K562 (cell line): Measurements from ENCODE around the gene RBMS1. TPM values are rescaled to one million over a fixed set of nuclear protein-coding genes. Genes with fewer than 3 reads are reported as not detected.

ENCODE experiments used
- ATAC-seq: fragments of 200-7000 bp; cut with Tn5 transposase; 3 replicates; pipeline ENCODE4 v1.9.1; 2020; ENCODE audit warnings: moderate library complexity
- BruUV-seq: library from RNA; stranded (reverse); fragments of 400-500 nt; replicated peaks from 2 replicates; lab custom pipeline; 2021; lab: Mats Ljungman, UMichigan
- CTCF ChIA-PET: fragments of 300-600 bp; formaldehyde crosslinking; extraction: SDS; loops from one replicate; lab custom pipeline; 2021; ENCODE audit warnings: low intra/inter-chr PET ratio; lab: Yijun Ruan, JAX
- POLR2A ChIA-PET: fragments of 300-600, 350-650 bp; sonication (Branson Sonifier 250); formaldehyde crosslinking; extraction: SDS; loops from one replicate; lab custom pipeline; 2021; ENCODE audit warnings: antibody characterized with exemption, inconsistent platforms; lab: Yijun Ruan, JAX
- DNase-seq, 4 experiments: peaks; one replicate each; pipeline versions ENCODE4 v3.0.0 to v3.0.0-alpha.2; 2011 to 2018; ENCODE audit warnings: low spot score in 3 of 4, mixed read lengths in 3 of 4; ENCODE audit errors: extremely low read depth in 1 of 4
- FAIRE-seq: peaks from 2 replicates; lab custom pipeline; 2011; peaks lifted over from hg19 to GRCh38; lab: Jason Lieb, UNC
- H2AFZ ChIP-seq: 2 replicates; pipeline ENCODE4 v1.6.0; 2011; ENCODE audit warnings: low read depth, low read length, control low read depth, inconsistent platforms
- H3K27ac ChIP-seq: fragments of 200-600 bp; 3 replicates; pipeline ENCODE4 v1.8.0; 2011; ENCODE audit warnings: low read depth, mild to moderate bottlenecking, control low read depth, inconsistent platforms, low read length, moderate library complexity, mixed read lengths; ENCODE audit errors: extremely low read depth
- H3K27me3 ChIP-seq, 2 experiments: fragments of 300-600 bp in 1 of 2; 2 replicates in 1 of 2; 3 replicates in 1 of 2; pipeline versions ENCODE4 v1.6.0 to v1.8.0; 2011; ENCODE audit warnings: inconsistent platforms in 2 of 2, low read length in 2 of 2, mild to moderate bottlenecking in 1 of 2, mixed read lengths in 1 of 2, moderate library complexity in 1 of 2; ENCODE audit not compliant: control insufficient read depth in 2 of 2, insufficient read depth in 2 of 2
- H3K36me3 ChIP-seq: fragments of 300-600 bp; 3 replicates; pipeline ENCODE4 v1.8.0; 2011; ENCODE audit warnings: mild to moderate bottlenecking, low read length, inconsistent platforms; ENCODE audit not compliant: control insufficient read depth, insufficient read depth
- H3K4me1 ChIP-seq, 2 experiments: fragments of 200-600 bp in 1 of 2; replicated peaks in 1 of 2; 2 replicates in 1 of 2; 3 replicates in 1 of 2; pipeline versions ENCODE4 v1.5.1 to v1.8.0; 2011; ENCODE audit warnings: inconsistent platforms in 2 of 2, low read length in 2 of 2, mild to moderate bottlenecking in 1 of 2, mixed read lengths in 1 of 2, moderate library complexity in 1 of 2; ENCODE audit not compliant: control insufficient read depth in 2 of 2, insufficient read depth in 2 of 2
- H3K4me2 ChIP-seq: 2 replicates; pipeline ENCODE4 v1.6.1; 2011; ENCODE audit warnings: low read length, control low read depth, inconsistent platforms, mixed read lengths; ENCODE audit not compliant: insufficient read depth
- H3K4me3 ChIP-seq: fragments of 200-600 bp; sonication (generic), shearing (Covaris generic); 2 replicates; pipeline ENCODE4 v1.5.1; 2016; ENCODE audit warnings: control low read depth, inconsistent platforms
- H3K79me2 ChIP-seq: fragments of 200-600 bp; 3 replicates; pipeline ENCODE4 v1.8.0; 2011; ENCODE audit warnings: low read length, inconsistent platforms; ENCODE audit not compliant: control insufficient read depth, insufficient read depth
- H3K9ac ChIP-seq, 2 experiments: 2 replicates each; pipeline versions ENCODE4 v1.6.0 to v1.6.1; 2011; ENCODE audit warnings: low read depth in 2 of 2, low read length in 2 of 2, control low read depth in 1 of 2, inconsistent platforms in 1 of 2, mild to moderate bottlenecking in 1 of 2, mixed read lengths in 1 of 2; ENCODE audit not compliant: insufficient read depth in 1 of 2
- H3K9me1 ChIP-seq: one replicate; pipeline ENCODE4 v1.6.0; 2011; ENCODE audit warnings: inconsistent platforms, mild to moderate bottlenecking, low read length, moderate library complexity; ENCODE audit not compliant: control insufficient read depth, insufficient read depth
- H3K9me3 ChIP-seq: replicated peaks from 2 replicates; pipeline ENCODE4 v1.5.1; 2011; ENCODE audit warnings: low read depth, low read length, inconsistent platforms; ENCODE audit not compliant: control insufficient read depth, insufficient read depth
- H4K20me1 ChIP-seq: replicated peaks from 2 replicates; pipeline ENCODE4 v1.6.1; 2011; ENCODE audit warnings: low read length, inconsistent platforms, mixed read lengths; ENCODE audit not compliant: control insufficient read depth, insufficient read depth
- CREB5 ChIP-seq: fragments of 250-450 bp; sonication (Bioruptor Pico); IDR thresholded peaks from 2 replicates; pipeline ENCODE4 v1.5.0; 2020; ENCODE audit warnings: mild to moderate bottlenecking
- CREM ChIP-seq: IDR thresholded peaks from 2 replicates; pipeline ENCODE4 v1.6.1; 2014; ENCODE audit warnings: antibody characterized with exemption, low read depth
- DDX20 ChIP-seq: fragments of 450-650 bp; IDR thresholded peaks from 2 replicates; pipeline ENCODE4 v1.6.1; 2016; ENCODE audit warnings: missing genetic modification characterization, low read depth, mild to moderate bottlenecking, missing compliant biosample characterization, moderate library complexity
- IFI16 ChIP-seq: fragments of 250-450 bp; sonication (Bioruptor Pico); IDR thresholded peaks from 2 replicates; pipeline ENCODE4 v2.1.2; 2022; ENCODE audit warnings: mild to moderate bottlenecking, inconsistent platforms
- ZHX1 ChIP-seq: fragments of 150-350 bp; conservative IDR thresholded peaks from 2 replicates; pipeline ENCODE4 v1.6.1; 2014; ENCODE audit warnings: low read length
- WGBS: fragments of 100-300 bp; shearing (Covaris generic); methylation state at CpG from one replicate; pipeline ENCODE4 v1.1.6; 2016; ENCODE audit warnings: low coverage, mixed read lengths; ENCODE audit not compliant: insufficient coverage; ENCODE audit errors: missing lambda C conversion rate; 5-methylcytosine and 5-hydroxymethylcytosine counted together
- in situ Hi-C: fragments of 300-500 bp; cut with MboI; formaldehyde crosslinking; loops from 4 replicates; pipeline ENCODE4 v1.15.0; 2018; ENCODE audit warnings: inconsistent platforms, mixed read lengths
- intact Hi-C: fragments of 100-400 bp; cut with micrococcal nuclease; formaldehyde crosslinking; loops from 2 replicates; pipeline ENCODE4 v1.14.2; 2022
- polyA plus RNA-seq, 8 experiments: library from polyadenylated mRNA; depleted of rRNA in 4 of 8; stranded (reverse) in 5 of 8; unstranded in 3 of 8; fragments of >200 nt; fragmentation: Nextera tagmentation in 2 of 8; fragmentation: Illumina TruSeq in 1 of 8; extraction: Ambion mirVana in 2 of 8; extraction: Trizol in 1 of 8; gene quantifications; 2 replicates each; pipeline versions ENCODE4 v1.2.1 to v1.2.3, GENCODE V29; 2011 to 2014; ENCODE audit warnings: inconsistent platforms in 1 of 8, missing spikeins in 1 of 8
- total RNA-seq, 7 experiments: library from RNA; depleted of rRNA in 6 of 7; stranded (reverse); fragments of >200 nt in 6 of 7; fragmentation: Illumina TruSeq in 2 of 7; extraction: Trizol in 2 of 7; gene quantifications; 2 replicates each; pipeline versions ENCODE4 v1.2.1 to v1.2.3, GENCODE V29; 2011 to 2021; ENCODE audit warnings: low replicate concordance in 1 of 7

Gene RBMS1
- total and polyA plus RNA-seq, 9 of the 15 experiments (the other 6 are each of a cell fraction or from before 2014, with no cell fraction given): 0.04 to 0.31 (median 0.09) TPM; not detected in 6

GRCh38 chr2:160538559-160539355 is 45.1 kb upstream of the RBMS1 start:
- Histone ChIP-seq H3K4me1 (no peaks in the 10 kb centered on the region), H3K4me2 (no peak overlapping the region), H3K4me3 (no peak overlapping the region), H3K36me3 (no peaks in the 10 kb centered on the region), H4K20me1 (no peaks in the 10 kb centered on the region), H3K27ac (no peak overlapping the region), H3K9me1 (no peaks in the 10 kb centered on the region), H3K79me2 (no peaks in the 10 kb centered on the region), H2AFZ (no peak overlapping the region), H3K9me3 (no peaks in the 10 kb centered on the region), H3K9ac (no peak overlapping the region), H3K27me3 (no peaks in the 10 kb centered on the region)
- intact Hi-C loops: no loop called here
- BruUV-seq: no TSS peak
- 1% methylated on average over 5 of the region's 5 CpGs for WGBS
- DNase-seq: no peak
- no peak for FAIRE-seq
- ChIA-PET POLR2A (no interaction called here), CTCF (no interaction called here)
- TF ChIP-seq CREB5 (CRISPR knock-in tag): no peak
- no peak for TF ChIP-seq ZHX1
- no peak for TF ChIP-seq CREM
- no peak for TF ChIP-seq DDX20 (tag)
- no peak for TF ChIP-seq IFI16 (CRISPR knock-in tag)
- in situ Hi-C loops: no loop called here
- no peak for ATAC-seq
